SK-N-MC (cell line): ENCODE measurements around the gene BRICD5.

Source experiments
- DNase-seq: peaks from one replicate; pipeline ENCODE4 v3.0.0-alpha.2; 2011; ENCODE audit warnings: low read depth, low spot score
- H3K27ac ChIP-seq: fragments of 200-600 bp; sonication (generic); 2 replicates; pipeline ENCODE4 v1.5.1; 2016; ENCODE audit warnings: mixed run types
- H3K36me3 ChIP-seq: fragments of 200-600 bp; sonication (generic); 2 replicates; pipeline ENCODE4 v1.6.1; 2017; ENCODE audit warnings: antibody characterized with exemption, low read length, mixed read lengths; ENCODE audit not compliant: insufficient read depth
- H3K4me3 ChIP-seq: fragments of 200-600 bp; sonication (generic); 2 replicates; pipeline ENCODE4 v1.5.1; 2016
- H3K9ac ChIP-seq: fragments of 200-600 bp; sonication (generic); 2 replicates; pipeline ENCODE4 v1.8.0; 2017; ENCODE audit warnings: mixed run types, mixed read lengths; ENCODE audit not compliant: insufficient read length
- H3K9me3 ChIP-seq: fragments of 200-600 bp; sonication (generic); 2 replicates; pipeline ENCODE4 v1.6.1; 2017; ENCODE audit warnings: low read depth, mild to moderate bottlenecking, antibody characterized with exemption, low read length, moderate library complexity, mixed read lengths
- EZH2 ChIP-seq: fragments of 200-600 bp; sonication (generic); IDR thresholded peaks from one replicate; pipeline ENCODE4 v1.6.1; 2017; ENCODE audit warnings: antibody characterized with exemption
- FOXP2 ChIP-seq: optimal IDR thresholded peaks from 2 replicates; pipeline ENCODE3; 2011; ENCODE audit warnings: mild to moderate bottlenecking, moderate library complexity; ENCODE audit not compliant: insufficient read depth; ENCODE audit errors: extremely low read length, control extremely low read depth
- POLR2AphosphoS5 ChIP-seq: IDR thresholded peaks from 2 replicates; pipeline ENCODE4 v1.6.1; 2012; ENCODE audit warnings: mild to moderate bottlenecking, low read depth, low read length, borderline replicate concordance

The BRICD5 gene

DNA sequence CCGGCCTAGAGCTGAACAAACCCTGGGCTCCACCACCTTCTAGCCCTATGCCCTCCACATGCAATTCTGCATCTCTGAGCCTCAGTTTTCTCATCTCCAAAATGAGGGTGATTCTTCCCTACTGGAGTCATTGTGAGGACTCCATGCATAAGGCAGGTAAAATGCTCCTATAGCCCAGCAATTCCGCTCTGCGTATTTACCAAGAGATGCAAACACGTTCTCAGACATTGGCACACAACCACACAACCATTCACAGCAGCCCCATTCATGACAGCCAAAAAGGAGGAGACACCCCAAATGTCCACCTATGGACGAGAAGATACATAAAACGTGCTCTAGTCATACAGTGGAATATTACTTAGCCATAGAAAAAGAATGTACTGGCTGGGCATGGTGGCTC lies 10.3 kb downstream of the BRICD5 start:
- Histone ChIP-seq H3K27ac (no peak overlapping the region), H3K9me3 (no peaks in the 10 kb centered on the region), H3K9ac (no peak overlapping the region), H3K4me3 (no peak overlapping the region), H3K36me3 (no peaks in the 10 kb centered on the region)
- TF ChIP-seq POLR2AphosphoS5 (no peak), FOXP2 (no peak), EZH2 (no peak)
- no peak for DNase-seq

GRCh38 chr16:2199621-2200139 lies 11.0 kb downstream of the BRICD5 start:
- Histone ChIP-seq H3K4me3 (no peak overlapping the region), H3K36me3 (no peaks in the 10 kb centered on the region), H3K27ac (no peak overlapping the region), H3K9ac (no peak overlapping the region), H3K9me3 (no peaks in the 10 kb centered on the region)
- no peak for DNase-seq
- TF ChIP-seq EZH2 (no peak), FOXP2 (no peak), POLR2AphosphoS5 (no peak)

GRCh38 chr16:2199095-2199494 lies 11.6 kb downstream of the BRICD5 start:
- TF ChIP-seq FOXP2 (no peak), POLR2AphosphoS5 (no peak), EZH2 (no peak)
- Histone ChIP-seq H3K9me3 (no peaks in the 10 kb centered on the region), H3K27ac (no peak overlapping the region), H3K4me3 (no peak overlapping the region), H3K9ac (no peak overlapping the region), H3K36me3 (no peaks in the 10 kb centered on the region)
- no peak for DNase-seq

DNA sequence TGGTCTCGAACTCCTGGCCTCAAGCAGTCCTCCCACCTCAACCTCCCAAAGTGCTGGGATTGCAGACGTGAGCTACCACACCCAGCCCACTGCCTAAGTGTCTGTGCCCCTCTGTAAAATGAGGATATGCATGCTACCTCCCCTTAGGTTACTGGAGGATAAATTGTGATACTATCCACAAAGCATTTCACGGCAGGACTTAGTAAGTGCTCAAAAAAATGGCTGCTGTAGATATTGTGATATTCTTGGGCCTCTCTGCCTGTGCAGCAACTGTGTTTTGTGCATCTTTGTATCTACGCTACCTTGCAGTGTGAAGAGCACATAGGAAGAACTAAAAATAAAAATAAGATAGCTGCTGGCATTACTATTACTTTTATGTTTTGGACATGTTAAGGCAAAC lies 12.4 kb downstream of the BRICD5 start:
- Histone ChIP-seq H3K27ac (no peak overlapping the region), H3K9me3 (no peaks in the 10 kb centered on the region), H3K9ac (no peak overlapping the region), H3K4me3 (no peak overlapping the region), H3K36me3 (no peaks in the 10 kb centered on the region)
- DNase-seq = no peak
- TF ChIP-seq EZH2 = no peak
- no peak for TF ChIP-seq FOXP2
- TF ChIP-seq POLR2AphosphoS5 = no peak

DNA sequence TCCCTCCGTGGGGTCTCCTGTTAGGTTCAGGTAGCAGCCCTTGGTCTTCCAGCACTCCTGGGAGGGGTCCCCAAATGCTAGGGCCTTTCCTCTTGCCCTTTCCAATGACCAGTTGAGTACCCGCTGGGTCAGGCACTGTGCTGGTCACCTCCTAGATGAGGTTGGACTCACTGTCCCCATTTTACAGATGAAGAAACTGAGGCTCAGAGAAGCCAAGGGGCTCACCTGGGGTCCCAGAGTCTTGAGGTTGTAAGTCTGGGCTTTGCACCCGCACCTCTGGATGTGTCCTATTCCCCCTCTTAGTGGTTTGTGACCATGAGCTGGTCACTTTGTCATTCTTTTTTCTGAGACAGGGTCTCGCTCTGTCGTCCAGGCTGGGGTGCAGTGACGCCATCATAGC lies 12.9 kb downstream of the BRICD5 start:
- no peak overlapping the region for H3K9ac ChIP-seq
- H3K9me3 ChIP-seq = no peaks in the 10 kb centered on the region
- H3K4me3 ChIP-seq = no peak overlapping the region
- H3K27ac ChIP-seq = no peak overlapping the region
- H3K36me3 ChIP-seq = no peaks in the 10 kb centered on the region
- no peak for TF ChIP-seq FOXP2
- no peak for TF ChIP-seq POLR2AphosphoS5
- no peak for TF ChIP-seq EZH2
- DNase-seq = no peak

- Histone ChIP-seq H3K9me3 (no peaks in the 10 kb centered on the region), H3K36me3 (no peaks in the 10 kb centered on the region), H3K9ac (no peak overlapping the region), H3K4me3 (peak overlapping the region; percentile 48; the same call in 1 of the 2 replicates), H3K27ac (no peak overlapping the region)
- no peak for TF ChIP-seq EZH2
- TF ChIP-seq POLR2AphosphoS5 = no peak
- no peak for TF ChIP-seq FOXP2
- DNase-seq = no peak
Measured at GRCh38 chr16:2196981-2197511, 13.6 kb downstream of the BRICD5 start.

- Histone ChIP-seq H3K36me3 (no peaks in the 10 kb centered on the region), H3K27ac (no peak within 1 kb of the TSS), H3K4me3 (peak within 1 kb of the TSS; percentile 64), H3K9me3 (no peaks in the 10 kb centered on the region), H3K9ac (no peak within 1 kb of the TSS)
- DNase-seq = no peak
- TF ChIP-seq POLR2AphosphoS5 (no peak), FOXP2 (no peak), EZH2 (no peak)
Measured at GRCh38 chr16:2196162-2196980, 14.3 kb downstream of the BRICD5 start, which contains the start of gene CASKIN1. Gene CASKIN1 (minus strand): TSS chr16:2196605. CDS start chr16:2196432, 173 bp downstream.

DNA sequence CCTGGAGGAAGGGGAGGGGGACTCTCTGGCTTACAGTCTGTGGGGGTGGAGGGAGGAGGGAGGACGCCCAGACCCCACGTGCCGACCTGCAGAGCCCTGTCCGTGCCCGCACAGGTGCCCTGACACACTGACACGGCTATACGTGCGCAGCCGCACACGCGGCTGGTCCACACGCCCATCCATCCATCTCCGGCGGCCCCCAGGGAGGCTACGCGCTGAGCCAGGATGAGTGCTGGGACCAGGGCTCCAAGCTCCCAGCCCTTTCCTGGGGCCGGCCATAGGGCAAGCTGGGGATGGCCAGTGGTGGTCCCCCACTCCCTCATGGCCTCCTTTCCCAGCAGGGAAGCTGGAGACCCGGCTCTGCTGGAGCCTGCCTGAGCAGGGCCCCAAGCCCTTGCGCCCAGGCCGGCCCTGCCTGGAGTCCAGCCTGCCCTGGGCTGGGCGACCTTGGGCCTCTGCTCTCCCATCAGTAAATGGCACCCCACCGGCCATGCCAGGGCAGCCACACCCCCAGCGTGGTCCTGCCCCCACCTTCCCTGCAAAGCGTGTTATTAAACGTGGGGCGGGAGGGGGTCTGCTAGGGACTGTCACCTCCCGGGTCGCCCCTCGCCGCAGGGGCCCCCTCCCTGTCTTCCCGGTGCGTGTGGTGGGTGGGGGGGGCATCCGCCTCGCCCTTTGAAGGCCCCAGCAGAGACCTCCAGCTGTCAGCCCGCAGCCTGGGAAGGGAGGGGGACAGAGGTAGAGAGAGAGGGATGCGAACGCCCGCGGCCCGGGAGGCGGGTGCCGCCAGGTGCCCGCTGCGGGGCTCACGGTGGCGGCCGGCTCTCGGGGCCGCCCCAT lies 15.1 kb downstream of the BRICD5 start:
- no peak for TF ChIP-seq POLR2AphosphoS5
- no peak for TF ChIP-seq FOXP2
- no peak for TF ChIP-seq EZH2
- Histone ChIP-seq H3K36me3 (no peaks in the 10 kb centered on the region), H3K9ac (no peak overlapping the region), H3K4me3 (peak overlapping the region; percentile 64), H3K27ac (no peak overlapping the region), H3K9me3 (no peaks in the 10 kb centered on the region)
- no peak for DNase-seq
